OCI-LY1 (cell line): ENCODE measurements around the gene SPOCD1.

Experiments
- H2AFZ ChIP-seq: fragments of 200-600 bp; sonication (generic), shearing (Covaris generic); 2 replicates; pipeline ENCODE4 v1.6.0; 2014; ENCODE audit warnings: antibody characterized with exemption, mild to moderate bottlenecking, low read length
- H3F3A ChIP-seq: fragments of 200-600 bp; sonication (generic), shearing (Covaris generic); 2 replicates; pipeline ENCODE4 v1.6.0; 2014; ENCODE audit warnings: mild to moderate bottlenecking, antibody characterized with exemption, low read length, moderate library complexity; ENCODE audit not compliant: insufficient read depth
- H3K27ac ChIP-seq: fragments of 200-600 bp; sonication (generic); 2 replicates; pipeline ENCODE4 v1.5.1; 2014; ENCODE audit warnings: low read length, mixed run types, mild to moderate bottlenecking, low read depth; ENCODE audit not compliant: poor library complexity, severe bottlenecking
- H3K27me3 ChIP-seq: fragments of 200-600 bp; sonication (generic); 2 replicates; pipeline ENCODE4 v1.6.0; 2014; ENCODE audit warnings: antibody characterized with exemption, mild to moderate bottlenecking, low read length, moderate library complexity; ENCODE audit not compliant: insufficient read depth
- H3K36me3 ChIP-seq: fragments of 200-600 bp; sonication (generic); 2 replicates; pipeline ENCODE4 v1.6.1; 2014; ENCODE audit warnings: mild to moderate bottlenecking, antibody characterized with exemption, low read length, moderate library complexity, mixed read lengths; ENCODE audit not compliant: insufficient read depth
- H3K4me1 ChIP-seq: fragments of 200-600 bp; sonication (generic); 2 replicates; pipeline ENCODE4 v1.5.1; 2014; ENCODE audit warnings: mild to moderate bottlenecking, low read length, moderate library complexity; ENCODE audit not compliant: insufficient read depth, severe bottlenecking
- H3K4me2 ChIP-seq: fragments of 200-600 bp; sonication (generic), shearing (Covaris generic); 2 replicates; pipeline ENCODE4 v1.6.1; 2014; ENCODE audit warnings: low read length
- H3K4me3 ChIP-seq: fragments of 200-600 bp; sonication (generic); 2 replicates; pipeline ENCODE4 v1.5.1; 2014; ENCODE audit warnings: low read length, low read depth, mild to moderate bottlenecking, mixed read lengths; ENCODE audit not compliant: poor library complexity, severe bottlenecking
- H3K79me2 ChIP-seq: fragments of 200-600 bp; shearing (Covaris generic); 2 replicates; pipeline ENCODE4 v1.6.1; 2016; ENCODE audit warnings: mixed run types, low read length, mixed read lengths; ENCODE audit not compliant: insufficient read depth
- H3K9ac ChIP-seq: fragments of 200-600 bp; sonication (generic), shearing (Covaris generic); 2 replicates; pipeline ENCODE4 v1.6.1; 2014; ENCODE audit warnings: mild to moderate bottlenecking, low read length, mixed read lengths
- H3K9me2 ChIP-seq: fragments of 200-600 bp; sonication (generic), shearing (Covaris generic); 2 replicates; pipeline ENCODE4 v1.6.1; 2014; ENCODE audit warnings: low read depth, mild to moderate bottlenecking, low read length, mixed read lengths
- H3K9me3 ChIP-seq: fragments of 200-600 bp; shearing (Covaris generic); 2 replicates; pipeline ENCODE4 v1.6.1; 2014; ENCODE audit warnings: low read length, mixed read lengths
- H4K20me1 ChIP-seq: fragments of 200-600 bp; sonication (generic), shearing (Covaris generic); 2 replicates; pipeline ENCODE4 v1.6.0; 2016; ENCODE audit warnings: mild to moderate bottlenecking, low read length; ENCODE audit not compliant: insufficient read depth
- EZH2 ChIP-seq: fragments of 200-600 bp; sonication (generic), shearing (Covaris generic); IDR thresholded peaks from 2 replicates; pipeline ENCODE4 v1.8.0; 2017; ENCODE audit warnings: borderline replicate concordance, mixed run types, mild to moderate bottlenecking, antibody characterized with exemption, low read length, moderate library complexity, mixed read lengths
- TF ChIP-seq, protein P1 (sequence below): fragments of 200-600 bp; sonication (generic), shearing (Covaris generic); IDR thresholded peaks from 2 replicates; pipeline ENCODE4 v1.5.1; 2017; ENCODE audit warnings: mild to moderate bottlenecking, antibody characterized with exemption, low read length, moderate library complexity, mixed read lengths

The SPOCD1 gene

DNA sequence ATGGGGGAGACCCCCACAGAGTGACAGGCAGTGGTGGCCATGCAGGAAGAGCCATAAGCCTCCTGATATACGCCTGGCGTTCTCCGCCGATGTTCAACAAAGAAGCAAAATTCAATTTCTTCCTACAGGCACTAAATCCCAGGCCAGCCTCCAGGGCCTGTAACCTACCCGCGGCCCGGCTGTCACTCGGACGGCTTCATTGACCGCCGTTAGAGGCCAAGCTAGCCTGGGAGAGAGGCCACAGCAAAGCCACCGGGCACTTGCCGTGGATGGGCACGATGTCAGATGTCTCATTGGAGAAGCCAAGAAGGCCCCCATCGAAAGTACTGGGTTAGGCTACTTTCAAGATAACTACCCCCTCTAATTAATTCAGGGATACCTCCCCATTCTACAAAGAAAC is 61.4 kb downstream of the SPOCD1 start:
- H3K9me2 ChIP-seq: no peaks in the 10 kb centered on the region
- H3K9ac ChIP-seq: no peak overlapping the region
- no peak overlapping the region for H2AFZ ChIP-seq
- H3K9me3 ChIP-seq: no peaks in the 10 kb centered on the region
- H3K79me2 ChIP-seq: no peaks in the 10 kb centered on the region
- no peaks in the 10 kb centered on the region for H3F3A ChIP-seq
- no peaks in the 10 kb centered on the region for H4K20me1 ChIP-seq
- H3K4me1 ChIP-seq: no peaks in the 10 kb centered on the region
- no peak overlapping the region for H3K4me3 ChIP-seq
- H3K4me2 ChIP-seq: no peak overlapping the region
- H3K27me3 ChIP-seq: peaks cover 6% of the 10 kb centered on the region; the same call in 1 of the 2 replicates
- TF ChIP-seq, protein P1, sequence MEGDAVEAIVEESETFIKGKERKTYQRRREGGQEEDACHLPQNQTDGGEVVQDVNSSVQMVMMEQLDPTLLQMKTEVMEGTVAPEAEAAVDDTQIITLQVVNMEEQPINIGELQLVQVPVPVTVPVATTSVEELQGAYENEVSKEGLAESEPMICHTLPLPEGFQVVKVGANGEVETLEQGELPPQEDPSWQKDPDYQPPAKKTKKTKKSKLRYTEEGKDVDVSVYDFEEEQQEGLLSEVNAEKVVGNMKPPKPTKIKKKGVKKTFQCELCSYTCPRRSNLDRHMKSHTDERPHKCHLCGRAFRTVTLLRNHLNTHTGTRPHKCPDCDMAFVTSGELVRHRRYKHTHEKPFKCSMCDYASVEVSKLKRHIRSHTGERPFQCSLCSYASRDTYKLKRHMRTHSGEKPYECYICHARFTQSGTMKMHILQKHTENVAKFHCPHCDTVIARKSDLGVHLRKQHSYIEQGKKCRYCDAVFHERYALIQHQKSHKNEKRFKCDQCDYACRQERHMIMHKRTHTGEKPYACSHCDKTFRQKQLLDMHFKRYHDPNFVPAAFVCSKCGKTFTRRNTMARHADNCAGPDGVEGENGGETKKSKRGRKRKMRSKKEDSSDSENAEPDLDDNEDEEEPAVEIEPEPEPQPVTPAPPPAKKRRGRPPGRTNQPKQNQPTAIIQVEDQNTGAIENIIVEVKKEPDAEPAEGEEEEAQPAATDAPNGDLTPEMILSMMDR: no peak
- TF ChIP-seq EZH2: no peak
- no peak overlapping the region for H3K27ac ChIP-seq
- H3K36me3 ChIP-seq: no peaks in the 10 kb centered on the region

GRCh38 chr1:31753707-31754349 is 62.0 kb downstream of the SPOCD1 start:
- no peaks in the 10 kb centered on the region for H3K36me3 ChIP-seq
- H2AFZ ChIP-seq: no peak overlapping the region
- no peak overlapping the region for H3K4me2 ChIP-seq
- H3K9me2 ChIP-seq: no peaks in the 10 kb centered on the region
- H3K79me2 ChIP-seq: no peaks in the 10 kb centered on the region
- H3K9ac ChIP-seq: no peak overlapping the region
- H3K27ac ChIP-seq: no peak overlapping the region
- H3F3A ChIP-seq: no peaks in the 10 kb centered on the region
- TF ChIP-seq EZH2: no peak
- TF ChIP-seq, protein P1: no peak
- H3K27me3 ChIP-seq: peaks cover 6% of the 10 kb centered on the region; the same call in 1 of the 2 replicates
- no peak overlapping the region for H3K4me3 ChIP-seq
- no peaks in the 10 kb centered on the region for H3K9me3 ChIP-seq
- H3K4me1 ChIP-seq: no peaks in the 10 kb centered on the region
- H4K20me1 ChIP-seq: no peaks in the 10 kb centered on the region

DNA sequence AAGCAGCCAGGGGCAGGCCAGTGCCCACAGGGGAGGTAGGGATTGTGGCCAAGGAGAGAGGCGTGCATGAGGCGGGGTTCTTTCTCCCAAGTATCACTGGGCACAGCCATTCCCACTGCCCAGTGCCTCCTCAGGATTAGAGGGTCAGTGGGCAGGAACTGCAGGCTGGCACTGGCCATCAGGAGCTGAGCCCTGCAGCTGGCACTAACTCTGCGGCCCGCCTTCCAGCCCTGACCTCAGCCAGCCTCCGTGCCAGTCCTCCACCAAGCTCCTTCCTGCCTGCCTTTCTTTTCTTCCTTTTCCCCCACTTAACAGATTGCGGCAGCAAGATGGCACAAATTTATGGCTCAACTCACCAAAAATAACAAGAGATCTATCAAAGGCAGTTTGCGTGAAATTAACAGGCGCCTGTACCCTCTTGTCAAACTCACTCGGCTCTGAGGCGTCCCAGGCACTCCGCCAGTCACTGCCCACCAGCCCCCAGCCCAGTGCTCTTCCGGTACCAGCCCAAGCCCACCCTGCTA is 62.8 kb downstream of the SPOCD1 start:
- H3K9me2 ChIP-seq: no peaks in the 10 kb centered on the region
- no peaks in the 10 kb centered on the region for H3K79me2 ChIP-seq
- no peak overlapping the region for H3K4me2 ChIP-seq
- H3K36me3 ChIP-seq: no peaks in the 10 kb centered on the region
- no peak overlapping the region for H2AFZ ChIP-seq
- no peak for TF ChIP-seq EZH2
- TF ChIP-seq, protein P1: no peak
- H3K27ac ChIP-seq: no peak overlapping the region
- H3K27me3 ChIP-seq: peaks cover 6% of the 10 kb centered on the region; the same call in 1 of the 2 replicates
- H3K4me3 ChIP-seq: no peak overlapping the region
- no peaks in the 10 kb centered on the region for H3K9me3 ChIP-seq
- H3F3A ChIP-seq: no peaks in the 10 kb centered on the region
- no peak overlapping the region for H3K9ac ChIP-seq
- H4K20me1 ChIP-seq: no peaks in the 10 kb centered on the region
- H3K4me1 ChIP-seq: no peaks in the 10 kb centered on the region
